HG02759 (cell line): ENCODE results near the gene MAPK1.
"Not testable (repeated sequence)": the region's sequence is repeated elsewhere in the genome, so short reads cannot be mapped to it uniquely, and the experiment has no call there.

Source experiments
- ATAC-seq: cut with Tn5 transposase; IDR thresholded peaks from one replicate; pipeline ENCODE4 v1.9.1; 2021; ENCODE audit warnings: mild to moderate bottlenecking, moderate library complexity; ENCODE audit not compliant: unreplicated experiment

The MAPK1 gene

DNA sequence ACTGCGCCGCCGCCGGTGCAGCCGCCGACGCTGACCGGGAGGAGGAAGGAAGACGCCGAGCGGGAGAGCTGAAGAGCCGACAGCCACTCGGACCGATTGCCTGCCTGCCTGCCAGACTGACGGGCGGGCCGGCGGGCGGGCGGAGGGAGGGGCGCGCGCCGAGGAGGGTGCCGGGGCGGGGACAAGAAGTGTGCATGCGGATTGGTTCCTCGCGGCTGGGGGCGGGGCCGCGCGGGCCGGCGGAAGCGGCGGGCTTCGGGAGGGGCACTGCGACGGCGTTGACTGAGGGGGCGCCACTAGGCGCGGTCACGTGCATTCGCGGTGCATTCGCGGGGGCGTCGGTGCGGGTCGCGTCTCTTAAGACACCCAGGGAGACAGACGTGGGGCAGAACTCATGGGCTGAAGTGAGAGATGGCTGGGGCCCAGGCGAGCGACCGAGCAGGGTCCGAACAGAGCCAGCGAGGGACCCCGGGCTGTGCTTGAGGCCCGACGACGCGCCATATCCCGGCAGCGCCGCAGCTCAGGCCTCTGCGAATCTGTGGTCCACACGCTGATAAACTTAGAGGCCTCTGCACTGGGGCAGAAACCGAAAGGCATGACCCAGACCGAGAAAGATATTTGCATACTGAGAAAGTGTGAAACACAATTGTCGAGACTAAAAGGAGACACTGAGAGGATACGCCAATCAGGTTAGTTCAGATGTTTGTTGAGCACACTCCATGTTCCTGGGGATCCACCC lies at the start of gene MAPK1:
TSS of gene MAPK1 (minus strand) at position 118 of the 739 bp plus-strand sequence. CDS start 205 bp downstream, outside the sequence.
- ATAC-seq: peak; percentile 80

DNA sequence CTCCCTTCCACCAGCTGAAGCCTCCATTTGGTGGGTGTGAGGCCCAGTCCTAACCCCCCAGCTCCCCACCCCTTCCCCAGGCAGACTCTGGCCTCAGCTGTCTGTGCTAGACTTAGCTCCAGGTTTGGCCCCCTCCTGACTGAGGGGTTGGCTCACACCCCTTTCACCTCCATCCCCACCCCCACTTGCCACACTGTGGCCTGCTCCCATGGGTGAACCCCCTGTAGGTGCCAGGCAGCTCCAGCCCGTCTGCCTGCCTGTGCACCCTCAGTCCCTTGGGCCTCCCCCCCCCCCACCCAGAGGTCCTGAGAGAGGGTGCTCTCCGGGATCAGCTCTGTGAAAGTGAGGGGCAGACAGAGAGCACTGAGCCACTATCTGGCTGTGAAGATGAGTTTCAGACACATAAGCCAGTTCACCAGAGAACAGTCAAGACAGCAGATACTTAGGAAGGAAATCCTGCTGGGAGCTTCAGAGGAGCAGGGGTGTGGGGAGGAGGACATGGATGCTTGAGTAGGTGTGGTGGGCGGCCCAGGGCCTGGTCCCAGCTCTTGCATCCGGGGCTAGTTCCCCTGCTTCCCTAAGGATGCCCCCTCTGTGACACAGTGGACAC lies 49.0 kb upstream of the MAPK1 start:
- ATAC-seq: no peak

- no peak for ATAC-seq
Observed at GRCh38 chr22:21915624-21916308, 48.3 kb upstream of the MAPK1 start.

- not testable (repeated sequence) for ATAC-seq
Observed at GRCh38 chr22:21914033-21914642, 46.7 kb upstream of the MAPK1 start.

- not testable (repeated sequence) for ATAC-seq
Observed at GRCh38 chr22:21910367-21910766, 42.9 kb upstream of the MAPK1 start.

DNA sequence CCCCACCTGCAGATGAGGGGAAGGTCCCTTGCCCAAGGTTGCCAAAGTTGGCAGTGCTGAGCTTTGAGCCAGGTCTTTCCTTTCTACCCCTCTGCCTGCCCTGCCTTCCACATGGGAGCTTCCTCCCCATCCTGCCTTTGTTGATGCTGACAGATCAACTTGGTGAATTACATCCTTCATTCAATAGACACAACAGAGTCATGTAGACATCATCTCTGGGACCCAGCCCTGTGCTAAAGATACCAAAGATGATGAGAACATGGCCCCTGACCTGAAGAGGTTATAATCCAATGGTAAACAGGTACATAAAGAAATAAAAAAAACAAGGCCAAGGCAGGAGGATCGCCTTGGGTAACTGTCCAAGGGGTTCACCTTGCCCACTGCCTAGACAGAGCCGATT lies 42.4 kb upstream of the MAPK1 start:
- no peak for ATAC-seq

DNA sequence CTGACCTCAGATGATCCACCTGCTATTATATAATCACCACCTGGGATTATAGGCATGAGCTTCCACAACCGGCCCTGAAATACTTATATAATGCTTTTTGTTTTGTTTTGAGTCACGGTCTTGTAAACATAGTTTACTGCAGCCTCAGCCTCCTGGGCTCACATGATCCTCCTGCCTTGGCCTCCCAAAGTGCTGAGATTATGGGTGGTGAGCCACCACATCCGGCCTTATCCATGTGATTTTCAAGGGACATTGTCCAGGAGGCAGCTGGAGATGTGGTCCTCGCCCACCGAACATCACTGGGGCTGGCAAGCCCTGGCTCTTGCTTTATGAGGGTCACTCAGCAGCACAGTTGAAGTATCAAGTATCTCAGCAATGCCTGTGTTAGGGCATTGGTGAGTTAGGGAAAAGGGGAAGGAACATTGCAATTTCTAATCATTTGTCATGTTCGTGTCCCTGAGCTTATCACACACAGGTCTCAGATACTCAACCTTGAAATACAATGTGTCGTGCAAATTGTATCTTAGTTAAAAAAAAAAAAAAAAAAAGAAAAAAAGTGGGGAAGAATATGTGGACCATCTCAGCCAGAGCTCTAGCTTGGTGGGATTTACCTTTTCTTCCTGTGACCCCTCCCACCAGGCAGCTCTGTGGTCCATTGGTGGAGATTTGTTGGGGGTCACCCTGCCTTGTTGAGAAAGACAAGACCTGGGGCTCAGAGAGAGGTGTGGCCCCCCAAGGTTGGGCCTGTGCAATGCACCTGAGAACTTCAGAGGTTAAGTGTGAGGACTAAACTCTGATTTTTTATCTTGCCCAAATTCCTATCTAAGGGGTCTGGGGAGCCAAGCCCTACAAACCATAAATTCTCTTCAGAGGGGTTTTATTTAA lies 40.4 kb upstream of the MAPK1 start:
- no peak for ATAC-seq

DNA sequence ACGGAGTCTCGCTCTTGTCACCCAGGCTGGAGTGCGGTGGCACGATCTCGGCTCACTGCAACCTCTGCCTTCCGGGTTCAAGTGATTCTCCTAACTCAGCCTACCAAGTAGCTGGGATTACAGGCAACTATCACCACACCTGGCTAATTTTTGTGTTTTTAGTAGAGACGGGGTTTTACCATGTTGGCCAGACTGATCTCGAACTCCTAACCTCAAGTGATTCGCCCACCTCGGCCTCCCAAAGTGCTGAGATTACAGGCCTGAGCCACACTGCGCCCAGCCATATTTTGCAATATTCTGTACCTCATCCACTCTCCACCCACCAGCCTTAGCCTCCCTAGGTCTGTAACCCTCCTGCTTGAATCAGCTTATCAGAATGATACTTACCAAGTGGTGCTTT lies 37.8 kb upstream of the MAPK1 start:
- ATAC-seq: not testable (repeated sequence)

DNA sequence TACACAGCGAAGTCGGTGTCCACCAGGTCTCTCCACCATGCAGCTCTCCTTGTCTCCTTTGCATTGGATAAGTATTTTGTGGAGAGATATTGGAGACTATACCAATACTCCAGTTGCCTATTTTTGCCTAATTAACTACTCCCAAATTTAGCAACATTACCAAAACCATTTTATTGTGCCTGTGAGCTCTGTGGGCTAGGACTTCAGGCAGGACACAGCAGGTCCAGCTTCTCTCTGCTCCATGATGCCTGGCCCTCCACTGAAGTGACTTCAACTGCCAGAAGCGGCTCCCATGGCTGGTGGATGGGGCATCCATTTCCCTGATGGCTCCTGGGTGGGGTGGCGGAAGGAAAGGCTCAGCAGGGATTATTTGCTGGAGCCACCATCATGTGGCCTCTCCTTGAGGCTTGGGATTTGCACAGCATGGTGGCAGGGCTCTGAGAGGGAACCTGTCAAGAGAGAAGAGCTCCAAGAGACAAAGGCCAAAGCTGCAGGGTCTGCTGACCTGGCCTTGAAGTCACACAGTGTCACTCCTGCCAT lies 36.9 kb upstream of the MAPK1 start:
- no peak for ATAC-seq

DNA sequence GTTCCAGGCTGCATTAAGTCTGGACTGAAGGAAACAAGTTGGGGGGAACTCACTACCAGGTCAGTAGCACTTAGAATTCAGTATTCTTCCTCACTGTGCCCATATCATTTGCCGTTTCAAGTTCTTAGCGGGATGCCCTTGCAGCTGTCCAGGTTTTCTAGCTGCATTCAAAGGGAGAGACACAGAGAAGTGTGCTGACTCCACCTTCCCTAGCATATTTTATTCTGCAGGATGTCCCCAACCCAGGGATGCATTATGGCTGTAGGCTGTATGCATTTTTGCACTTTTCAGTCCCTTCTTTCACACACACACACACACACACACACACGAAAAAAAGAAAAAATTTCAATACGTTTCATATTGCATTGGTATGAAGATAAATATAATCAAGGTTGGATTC lies 35.8 kb upstream of the MAPK1 start:
- ATAC-seq: no peak

DNA sequence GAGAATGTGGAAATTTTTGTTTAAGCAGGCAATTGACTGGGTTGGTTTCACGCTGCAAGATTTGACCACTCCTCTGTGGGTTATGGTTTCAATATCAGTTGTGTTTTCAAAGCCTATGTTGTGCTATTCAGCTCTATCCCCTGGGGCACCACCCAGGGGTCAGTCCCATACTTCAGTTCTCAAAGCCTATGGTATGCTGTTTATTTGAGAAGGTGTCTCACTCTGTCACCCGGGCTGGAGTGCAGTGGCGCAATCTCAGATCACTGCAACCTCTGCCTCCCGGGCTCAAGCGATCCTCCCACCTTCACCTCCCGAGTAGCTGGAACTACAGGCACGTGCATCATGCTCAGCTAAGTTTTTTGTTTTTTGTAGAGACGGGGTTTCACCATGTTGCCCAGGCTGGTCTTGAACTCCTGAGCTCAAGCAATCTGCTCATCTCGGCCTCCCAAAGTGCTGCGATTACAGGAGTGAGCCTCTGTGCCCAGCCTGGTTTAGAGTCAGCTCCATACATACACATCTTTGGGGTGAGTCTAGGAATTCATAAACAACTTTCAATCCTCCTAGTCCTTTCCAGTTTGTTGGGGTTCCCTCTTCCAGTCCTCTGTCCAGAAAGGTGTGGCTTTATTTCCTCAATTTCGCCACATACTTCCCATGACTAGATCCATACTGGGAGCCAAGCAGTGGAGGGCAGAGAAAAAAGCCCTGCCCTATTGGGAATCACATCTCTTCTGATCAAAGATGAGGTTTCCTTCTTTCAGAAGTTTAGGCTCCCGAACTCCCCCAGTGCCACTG lies 35.0 kb upstream of the MAPK1 start:
- ATAC-seq: no peak

DNA sequence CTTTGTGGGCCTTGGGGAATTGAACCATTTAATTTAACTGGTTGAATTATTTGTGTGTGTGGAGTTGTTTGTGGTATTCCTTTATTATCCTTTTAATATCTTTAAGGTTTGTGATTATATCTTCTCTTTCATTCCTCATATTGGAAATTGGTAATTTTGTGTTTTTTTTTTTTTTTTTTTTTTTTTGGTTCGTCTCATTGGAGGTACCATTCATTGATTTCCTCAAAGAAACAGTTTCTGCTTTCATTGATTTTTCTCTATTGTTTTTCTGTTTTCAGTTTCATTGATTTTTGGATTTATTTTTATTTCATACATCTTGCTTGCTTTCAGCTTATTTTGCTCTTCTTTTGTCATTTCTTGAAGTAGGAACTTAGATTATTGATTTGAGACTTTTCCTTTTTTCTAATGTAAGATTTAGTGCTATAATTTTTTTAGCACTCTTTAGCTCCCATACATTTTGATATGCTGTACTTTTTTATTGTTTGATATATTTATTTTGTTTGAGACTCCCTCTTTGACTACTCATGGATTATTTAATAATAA lies 31.0 kb upstream of the MAPK1 start:
- ATAC-seq: no peak

- ATAC-seq: no peak
Observed at GRCh38 chr22:21896951-21897513, 29.6 kb upstream of the MAPK1 start.

- not testable (repeated sequence) for ATAC-seq
Observed at GRCh38 chr22:21896275-21896674, 28.8 kb upstream of the MAPK1 start.

DNA sequence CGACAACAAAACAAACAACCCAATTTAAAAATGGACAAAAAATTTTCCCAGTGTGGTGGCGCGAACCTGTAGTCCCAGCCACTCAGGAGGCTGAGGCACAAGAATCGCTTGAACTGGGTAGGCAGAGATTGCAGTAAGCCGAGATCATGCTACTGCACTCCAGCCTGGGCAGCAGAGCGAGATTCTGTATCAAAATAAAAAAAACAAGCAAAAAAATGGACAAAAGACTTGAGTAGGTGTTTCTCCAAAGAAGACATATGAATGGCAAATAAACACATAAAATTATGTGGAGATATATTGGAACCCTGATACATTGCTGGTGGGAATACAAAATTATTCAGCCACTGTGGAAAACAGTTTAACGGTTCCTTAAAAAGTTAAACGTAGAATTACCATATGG lies 27.4 kb upstream of the MAPK1 start:
- no peak for ATAC-seq

DNA sequence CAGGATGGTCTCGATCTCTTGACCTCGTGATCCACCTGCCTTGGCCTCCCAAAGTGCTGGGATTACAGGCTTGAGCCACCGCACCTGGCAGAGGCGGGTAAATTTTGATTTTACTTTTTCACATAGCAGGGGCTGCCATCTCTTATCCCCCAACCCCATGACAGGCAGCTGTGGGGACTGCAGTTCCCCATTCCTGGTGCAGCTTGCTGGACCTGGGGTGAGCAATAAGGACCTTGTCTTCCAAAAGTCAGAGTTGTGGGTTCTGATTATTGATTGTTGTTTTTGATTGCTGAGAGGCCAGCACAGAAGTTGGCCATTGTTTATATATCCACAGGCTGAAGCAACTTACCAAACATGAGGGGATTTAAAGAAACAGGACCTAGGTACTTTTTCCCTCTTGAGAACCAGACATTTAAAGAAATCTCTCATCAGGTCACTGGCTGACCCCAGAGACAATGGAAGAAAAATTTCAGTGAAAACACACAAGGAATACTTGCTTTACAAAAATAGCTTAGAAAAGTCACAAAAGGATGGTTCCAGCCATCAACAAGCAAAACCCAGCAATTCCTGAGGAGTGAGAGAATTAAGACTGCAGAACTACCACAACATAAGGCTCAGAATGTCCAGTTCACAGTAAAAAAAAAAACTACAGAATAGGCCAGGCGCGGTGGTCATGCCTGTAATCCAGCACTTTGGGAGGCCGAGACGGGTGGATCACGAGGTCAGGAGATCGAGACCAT lies 22.0 kb upstream of the MAPK1 start:
- no peak for ATAC-seq

DNA sequence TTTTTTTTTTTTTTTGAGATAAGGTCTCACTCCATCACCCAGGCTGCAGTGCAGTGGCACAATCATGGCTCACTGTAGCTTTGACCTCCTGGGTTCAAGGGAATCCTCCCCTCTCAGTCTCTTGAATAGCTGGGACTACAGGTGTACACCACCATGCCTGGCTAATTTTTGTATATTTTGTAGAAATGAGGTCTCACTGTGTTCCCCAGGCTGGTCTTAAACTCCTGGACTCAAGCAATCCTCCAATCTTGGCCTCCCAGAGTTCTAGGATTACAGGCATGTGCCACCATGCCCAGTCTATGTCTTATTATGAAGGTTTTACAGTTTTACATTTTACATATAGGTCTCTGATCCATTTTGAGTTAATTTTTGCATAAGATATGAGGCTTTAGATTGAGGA lies 20.4 kb upstream of the MAPK1 start:
- no peak for ATAC-seq

GRCh38 chr22:21883930-21884329 lies 16.5 kb upstream of the MAPK1 start:
- ATAC-seq: not testable (repeated sequence)
